K562 (cell line): ENCODE measurements around the gene C6orf15. TPM values are rescaled to one million over a fixed set of nuclear protein-coding genes. Genes with fewer than 3 reads are reported as not detected.

ENCODE experiments used
- BMI1 ChIP-seq: fragments of 150-350 bp; IDR thresholded peaks from 2 replicates; pipeline ENCODE4 v1.6.1; 2014; ENCODE audit warnings: low read length
- CHCHD3 ChIP-seq: fragments of 250-450 bp; sonication (Bioruptor Pico); IDR thresholded peaks from 2 replicates; pipeline ENCODE4 v2.1.2; 2022; ENCODE audit warnings: mild to moderate bottlenecking
- DPF2 ChIP-seq: fragments of 450-650 bp; IDR thresholded peaks from 2 replicates; pipeline ENCODE4 v1.6.1; 2016
- HDAC6 ChIP-seq: IDR thresholded peaks from 2 replicates; pipeline ENCODE4 v1.6.1; 2012; ENCODE audit warnings: low read depth, mild to moderate bottlenecking, control low read depth, inconsistent platforms, low read length, moderate library complexity
- HDAC8 ChIP-seq: fragments of 450-650 bp; IDR thresholded peaks from 2 replicates; pipeline ENCODE4 v1.6.1; 2016; ENCODE audit warnings: mild to moderate bottlenecking, missing genetic modification characterization, moderate library complexity, missing compliant biosample characterization
- HOXB6 ChIP-seq: fragments of 250-450 bp; sonication (Bioruptor Pico); IDR thresholded peaks from 2 replicates; pipeline ENCODE4 v1.5.1; 2022; ENCODE audit warnings: mild to moderate bottlenecking, borderline replicate concordance
- KLF10 ChIP-seq: fragments of 250-450 bp; sonication (Bioruptor Pico); IDR thresholded peaks from 2 replicates; pipeline ENCODE4 v1.6.1; 2021; ENCODE audit warnings: matching md5 sums
- MTA3 ChIP-seq: fragments of 450-650 bp; formaldehyde crosslinking; IDR thresholded peaks from 2 replicates; pipeline ENCODE4 v1.6.1; 2017; ENCODE audit warnings: mild to moderate bottlenecking, borderline replicate concordance
- NR2C2 ChIP-seq, 2 experiments: fragments of 200-800 bp in 1 of 2; sonication (Bioruptor generic) in 1 of 2; sonication (generic) in 1 of 2; formaldehyde crosslinking in 1 of 2; IDR thresholded peaks; 2 replicates each; pipeline versions ENCODE4 v1.6.1 to v1.8.0; 2016 to 2022; ENCODE audit warnings: mild to moderate bottlenecking in 1 of 2, missing compliant biosample characterization in 1 of 2, missing genetic modification characterization in 1 of 2, missing genetic modification reagents in 1 of 2
- SIN3B ChIP-seq: fragments of 450-650 bp; IDR thresholded peaks from 2 replicates; pipeline ENCODE4 v1.6.1; 2017; ENCODE audit warnings: low read depth, mild to moderate bottlenecking, moderate library complexity
- WHSC1 ChIP-seq: IDR thresholded peaks from one replicate; pipeline ENCODE4 v1.6.1; 2012; ENCODE audit warnings: low read length, control low read depth, inconsistent platforms
- ZNF133 ChIP-seq: fragments of 250-450 bp; sonication (Bioruptor Pico); IDR thresholded peaks from 2 replicates; pipeline ENCODE4 v1.4.0; 2020; ENCODE audit warnings: mild to moderate bottlenecking
- ZNF384 ChIP-seq: IDR thresholded peaks from 2 replicates; pipeline ENCODE4 v1.6.1; 2012; ENCODE audit warnings: low read depth, low read length, improper control_type of control experiment
- ZNF551 ChIP-seq: fragments of 250-450 bp; sonication (Bioruptor Pico); IDR thresholded peaks from 2 replicates; pipeline ENCODE4 v1.5.0; 2021; ENCODE audit warnings: mild to moderate bottlenecking, moderate library complexity
- polyA plus RNA-seq, 8 experiments: library from polyadenylated mRNA; depleted of rRNA in 4 of 8; stranded (reverse) in 5 of 8; unstranded in 3 of 8; fragments of >200 nt; fragmentation: Nextera tagmentation in 2 of 8; fragmentation: Illumina TruSeq in 1 of 8; extraction: Ambion mirVana in 2 of 8; extraction: Trizol in 1 of 8; gene quantifications; 2 replicates each; pipeline versions ENCODE4 v1.2.1 to v1.2.3, GENCODE V29; 2011 to 2014; ENCODE audit warnings: inconsistent platforms in 1 of 8, missing spikeins in 1 of 8
- total RNA-seq, 7 experiments: library from RNA; depleted of rRNA in 6 of 7; stranded (reverse); fragments of >200 nt in 6 of 7; fragmentation: Illumina TruSeq in 2 of 7; extraction: Trizol in 2 of 7; gene quantifications; 2 replicates each; pipeline versions ENCODE4 v1.2.1 to v1.2.3, GENCODE V29; 2011 to 2021; ENCODE audit warnings: low replicate concordance in 1 of 7
- TF ChIP-seq, protein P1 (sequence below): fragments of 250-450 bp; sonication (Bioruptor Pico); IDR thresholded peaks from 2 replicates; pipeline ENCODE4 v1.4.0; 2020; ENCODE audit warnings: mild to moderate bottlenecking, moderate library complexity
- TF ChIP-seq, protein P2 (sequence below): fragments of 450-650 bp; IDR thresholded peaks from 2 replicates; pipeline ENCODE4 v1.6.1; 2016; ENCODE audit warnings: mild to moderate bottlenecking

The C6orf15 gene
- total and polyA plus RNA-seq, 9 of the 15 experiments (the other 6 are each of a cell fraction or from before 2014, with no cell fraction given), result not detected

DNA sequence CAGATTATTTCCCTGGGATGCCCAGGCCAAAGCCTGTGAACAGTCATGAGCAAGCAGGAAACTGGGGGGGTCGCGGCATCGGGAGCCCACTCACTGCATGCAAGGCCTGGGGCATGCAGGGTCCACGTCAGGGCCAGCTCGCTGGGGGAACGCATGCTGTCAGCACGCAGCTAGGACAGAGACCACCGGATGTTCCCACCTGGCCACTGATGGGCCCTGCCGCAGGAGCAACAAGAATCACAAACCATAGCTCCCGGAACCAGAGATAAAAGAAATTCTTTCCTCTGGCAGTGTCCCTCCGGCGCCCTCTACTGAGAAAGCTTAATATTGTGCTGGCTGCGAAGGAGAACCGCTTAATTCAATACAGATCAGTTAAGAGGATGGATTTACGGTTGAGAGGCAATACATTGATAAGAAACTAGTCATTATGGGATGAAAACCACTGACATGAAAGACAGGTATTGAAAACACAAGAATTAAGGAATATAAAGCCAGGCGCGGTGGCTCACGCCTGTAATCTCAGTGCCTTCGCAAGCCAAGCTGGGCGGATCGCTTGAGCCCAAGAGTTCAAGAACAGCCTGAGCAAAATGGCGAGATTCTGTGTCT is 32.6 kb downstream of the C6orf15 start (continued):
- TF ChIP-seq, protein P1, sequence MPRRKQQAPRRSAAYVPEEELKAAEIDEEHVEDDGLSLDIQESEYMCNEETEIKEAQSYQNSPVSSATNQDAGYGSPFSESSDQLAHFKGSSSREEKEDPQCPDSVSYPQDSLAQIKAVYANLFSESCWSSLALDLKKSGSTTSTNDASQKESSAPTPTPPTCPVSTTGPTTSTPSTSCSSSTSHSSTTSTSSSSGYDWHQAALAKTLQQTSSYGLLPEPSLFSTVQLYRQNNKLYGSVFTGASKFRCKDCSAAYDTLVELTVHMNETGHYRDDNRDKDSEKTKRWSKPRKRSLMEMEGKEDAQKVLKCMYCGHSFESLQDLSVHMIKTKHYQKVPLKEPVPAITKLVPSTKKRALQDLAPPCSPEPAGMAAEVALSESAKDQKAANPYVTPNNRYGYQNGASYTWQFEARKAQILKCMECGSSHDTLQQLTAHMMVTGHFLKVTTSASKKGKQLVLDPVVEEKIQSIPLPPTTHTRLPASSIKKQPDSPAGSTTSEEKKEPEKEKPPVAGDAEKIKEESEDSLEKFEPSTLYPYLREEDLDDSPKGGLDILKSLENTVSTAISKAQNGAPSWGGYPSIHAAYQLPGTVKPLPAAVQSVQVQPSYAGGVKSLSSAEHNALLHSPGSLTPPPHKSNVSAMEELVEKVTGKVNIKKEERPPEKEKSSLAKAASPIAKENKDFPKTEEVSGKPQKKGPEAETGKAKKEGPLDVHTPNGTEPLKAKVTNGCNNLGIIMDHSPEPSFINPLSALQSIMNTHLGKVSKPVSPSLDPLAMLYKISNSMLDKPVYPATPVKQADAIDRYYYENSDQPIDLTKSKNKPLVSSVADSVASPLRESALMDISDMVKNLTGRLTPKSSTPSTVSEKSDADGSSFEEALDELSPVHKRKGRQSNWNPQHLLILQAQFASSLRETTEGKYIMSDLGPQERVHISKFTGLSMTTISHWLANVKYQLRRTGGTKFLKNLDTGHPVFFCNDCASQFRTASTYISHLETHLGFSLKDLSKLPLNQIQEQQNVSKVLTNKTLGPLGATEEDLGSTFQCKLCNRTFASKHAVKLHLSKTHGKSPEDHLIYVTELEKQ (CRISPR knock-in tag), result no peak
- no peak for TF ChIP-seq ZNF133 (CRISPR knock-in tag)
- TF ChIP-seq CHCHD3 (CRISPR knock-in tag), result no peak
- no peak for TF ChIP-seq WHSC1
- TF ChIP-seq HDAC6, result no peak
- TF ChIP-seq SIN3B, result no peak; the same call in 1 of the 2 replicates
- no peak for TF ChIP-seq DPF2
- TF ChIP-seq ZNF551, result no peak
- no peak for TF ChIP-seq BMI1
- no peak for TF ChIP-seq KLF10 (CRISPR knock-in tag)
- no peak for TF ChIP-seq HDAC8 (tag)
- TF ChIP-seq, protein P2, sequence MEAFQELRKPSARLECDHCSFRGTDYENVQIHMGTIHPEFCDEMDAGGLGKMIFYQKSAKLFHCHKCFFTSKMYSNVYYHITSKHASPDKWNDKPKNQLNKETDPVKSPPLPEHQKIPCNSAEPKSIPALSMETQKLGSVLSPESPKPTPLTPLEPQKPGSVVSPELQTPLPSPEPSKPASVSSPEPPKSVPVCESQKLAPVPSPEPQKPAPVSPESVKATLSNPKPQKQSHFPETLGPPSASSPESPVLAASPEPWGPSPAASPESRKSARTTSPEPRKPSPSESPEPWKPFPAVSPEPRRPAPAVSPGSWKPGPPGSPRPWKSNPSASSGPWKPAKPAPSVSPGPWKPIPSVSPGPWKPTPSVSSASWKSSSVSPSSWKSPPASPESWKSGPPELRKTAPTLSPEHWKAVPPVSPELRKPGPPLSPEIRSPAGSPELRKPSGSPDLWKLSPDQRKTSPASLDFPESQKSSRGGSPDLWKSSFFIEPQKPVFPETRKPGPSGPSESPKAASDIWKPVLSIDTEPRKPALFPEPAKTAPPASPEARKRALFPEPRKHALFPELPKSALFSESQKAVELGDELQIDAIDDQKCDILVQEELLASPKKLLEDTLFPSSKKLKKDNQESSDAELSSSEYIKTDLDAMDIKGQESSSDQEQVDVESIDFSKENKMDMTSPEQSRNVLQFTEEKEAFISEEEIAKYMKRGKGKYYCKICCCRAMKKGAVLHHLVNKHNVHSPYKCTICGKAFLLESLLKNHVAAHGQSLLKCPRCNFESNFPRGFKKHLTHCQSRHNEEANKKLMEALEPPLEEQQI, result no peak
- peak; percentile 37; the same call in 1 of the 2 replicates for TF ChIP-seq MTA3
- no peak for TF ChIP-seq HOXB6 (CRISPR knock-in tag)
- no peak for TF ChIP-seq ZNF384
- TF ChIP-seq NR2C2 (CRISPR knock-in tag; IDR thresholded peaks at IDR 0.05), result 0 out of 2 replicates have a peak, but pooled peaks have one; percentile 22
- no peak for TF ChIP-seq NR2C2 (tag; IDR thresholded peaks at IDR 0.05)
